Small intestine (tissue), 7 donors: Measurements from ENCODE around the gene KIF2C. TPM values are rescaled to one million over a fixed set of nuclear protein-coding genes. Genes with fewer than 3 reads are reported as not detected.
"Not testable (repeated sequence)": the region's sequence is repeated elsewhere in the genome, so short reads cannot be mapped to it uniquely, and the experiment has no call there.

Experiments used
- DNase-seq, 2 donors: peaks; one replicate each; pipeline versions ENCODE4 v3.0.0 to v3.0.0-alpha.2; 2013
- FAIRE-seq: peaks from 2 replicates; lab custom pipeline; 2012; peaks lifted over from hg19 to GRCh38; lab: Jason Lieb, UNC
- H3K27ac ChIP-seq, 3 donors: one replicate each; pipeline ENCODE4 v1.5.1; 2013; ENCODE audit warnings: low read length in 2 of 3, mild to moderate bottlenecking in 2 of 3, control low read depth in 1 of 3, inconsistent platforms in 1 of 3, low read depth in 1 of 3, moderate library complexity in 1 of 3
- H3K27me3 ChIP-seq, 3 donors: one replicate each; pipeline ENCODE4 v1.6.1; 2013; ENCODE audit warnings: low read length in 3 of 3, inconsistent platforms in 1 of 3; ENCODE audit not compliant: control insufficient read depth in 3 of 3, insufficient read depth in 3 of 3
- H3K36me3 ChIP-seq, 3 donors: one replicate each; pipeline ENCODE4 v1.6.1; 2013; ENCODE audit warnings: low read length in 3 of 3, inconsistent platforms in 1 of 3, low read depth in 1 of 3, mild to moderate bottlenecking in 1 of 3, moderate library complexity in 1 of 3; ENCODE audit not compliant: control insufficient read depth in 3 of 3, insufficient read depth in 2 of 3
- H3K4me1 ChIP-seq, 3 donors: one replicate each; pipeline ENCODE4 v1.6.1; 2013; ENCODE audit warnings: low read length in 2 of 3, inconsistent platforms in 1 of 3, low read depth in 1 of 3, mild to moderate bottlenecking in 1 of 3, moderate library complexity in 1 of 3; ENCODE audit not compliant: control insufficient read depth in 3 of 3, insufficient read depth in 2 of 3
- H3K4me3 ChIP-seq, 3 donors: one replicate each; pipeline ENCODE4 v1.5.1; 2013; ENCODE audit warnings: low read length in 3 of 3, control low read depth in 1 of 3, inconsistent platforms in 1 of 3, low read depth in 1 of 3, mild to moderate bottlenecking in 1 of 3, moderate library complexity in 1 of 3
- H3K9me3 ChIP-seq, 2 donors: one replicate each; pipeline ENCODE4 v1.6.1; 2013; ENCODE audit warnings: low read depth in 1 of 2, low read length in 1 of 2; ENCODE audit not compliant: control insufficient read depth in 2 of 2, insufficient read depth in 1 of 2
- WGBS, 3 donors: extraction: QIAGEN DNeasy Blood & Tissue Kit; methylation state at CpG; one replicate each; pipeline ENCODE4 v1.1.7; 2013; 5-methylcytosine and 5-hydroxymethylcytosine counted together
- polyA plus RNA-seq, 4 donors: library from polyadenylated mRNA; stranded (reverse) in 3 of 4; unstranded in 1 of 4; fragments of 200-250 nt in 3 of 4; fragments of 120-200 nt in 1 of 4; gene quantifications; one replicate each; pipeline versions ENCODE4 v1.2.1 to v1.2.3, GENCODE V29; 2013
- donor health status: healthy with polysubstance abuse.
- donor health status: control.
- donor health status: control.
- donor health status: Bipolar disorder and iron deficiency.
- donor health status: healthy.

Gene KIF2C
- polyA plus RNA-seq, 4 donors: 1.1 to 17.7 (median 6.5) TPM

DNA sequence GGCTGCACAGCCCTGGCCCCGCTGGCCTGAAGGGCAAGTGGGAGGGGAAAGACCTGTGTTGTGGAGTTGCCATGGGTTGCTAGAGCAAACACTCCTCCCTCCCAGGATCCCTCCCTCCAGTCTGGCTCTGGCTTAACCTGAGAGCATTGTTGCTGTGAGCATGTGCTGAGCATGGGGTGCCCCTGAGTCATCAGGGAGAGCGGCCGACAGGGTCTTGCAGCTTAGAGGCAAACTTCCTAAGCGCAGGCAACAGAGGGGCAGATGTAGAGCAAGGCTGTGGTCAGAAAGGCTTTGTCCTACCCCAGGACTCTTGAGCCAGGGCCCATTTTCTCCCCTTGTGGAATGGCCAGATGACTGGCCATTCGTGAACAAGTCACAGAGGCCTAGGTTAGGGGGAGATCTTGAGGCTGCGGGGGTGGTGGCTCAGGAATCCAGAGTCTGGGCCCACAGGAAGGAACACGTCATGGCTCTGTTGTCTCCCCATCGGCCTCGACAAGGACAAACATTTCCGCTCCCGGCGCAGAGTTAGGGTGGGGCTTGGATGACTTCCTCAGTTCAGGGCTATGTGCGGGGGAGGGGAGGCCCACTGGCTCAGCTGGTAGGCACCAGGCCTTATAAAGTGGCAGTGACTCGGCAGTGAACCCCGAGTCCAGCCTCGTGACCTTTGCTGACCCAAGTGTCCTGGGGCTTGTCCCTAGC is 67.9 kb downstream of the KIF2C start:
- peak; percentile 96 to 97 for DNase-seq
- H3K9me3 ChIP-seq: no peaks in the 10 kb centered on the region
- peak overlapping the region; percentile 88 to 99 (median 98) for H3K27ac ChIP-seq
- 2 to 4% (median 4%) methylated on average over 16 of the region's 16 CpGs for WGBS, 3 donors
- H3K4me3 ChIP-seq: no peak overlapping the region
- H3K27me3 ChIP-seq: no peaks in the 10 kb centered on the region
- no peak for FAIRE-seq
- H3K36me3 ChIP-seq: peaks cover 2 to 70% (median 8%) of the 10 kb centered on the region in 3 donors
- H3K4me1 ChIP-seq: peaks cover 25 to 56% (median 28%) of the 10 kb centered on the region in 3 donors

DNA sequence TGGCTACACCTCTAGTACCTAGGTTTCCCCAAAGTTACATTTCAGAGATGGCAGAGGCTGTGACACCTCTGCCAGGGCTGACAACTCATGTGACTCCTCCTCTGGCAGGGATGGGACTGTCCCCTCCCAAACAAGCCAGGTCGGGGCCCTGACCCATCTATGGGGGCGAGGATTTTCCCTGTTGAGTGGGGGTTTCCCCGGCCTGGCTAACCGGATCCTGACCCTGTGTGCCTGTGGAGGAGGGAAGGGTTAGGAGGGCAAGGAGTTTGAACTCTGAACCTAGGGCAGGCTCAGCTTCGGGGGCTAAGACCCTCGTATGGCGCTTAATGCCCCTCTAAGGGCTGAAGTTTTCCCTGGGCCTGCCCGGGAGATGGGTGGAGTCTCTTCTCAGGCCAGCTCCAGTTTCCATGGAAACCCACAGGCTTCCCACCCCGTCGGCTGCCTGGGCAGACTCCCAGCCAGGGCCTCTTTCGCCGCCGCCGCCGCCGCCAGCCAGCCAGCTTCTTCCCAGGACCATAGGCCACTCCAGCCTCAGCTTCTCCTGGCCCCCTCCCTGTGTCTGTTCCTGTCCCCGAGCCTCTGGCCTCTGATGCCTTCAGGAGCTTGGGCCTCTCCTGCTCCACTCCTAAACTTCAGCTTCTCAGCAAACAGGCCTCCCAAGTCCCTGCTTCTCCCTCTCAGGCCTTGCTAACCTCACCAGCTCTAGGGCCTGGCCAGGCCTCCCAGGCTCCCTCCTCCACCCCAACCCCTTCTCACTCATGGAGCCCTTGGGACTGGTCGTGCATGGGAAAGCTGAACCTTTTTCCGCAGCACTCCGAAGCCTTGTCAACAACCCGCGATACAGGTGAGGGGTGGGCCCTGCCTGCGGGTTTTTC is 68.7 kb downstream of the KIF2C start, which contains the start of gene BTBD19:
TSS of gene BTBD19 (plus strand) at position 461 of the 875 bp plus-strand sequence. CDS start at position 759, 298 bp downstream.
- no peaks in the 10 kb centered on the region for H3K27me3 ChIP-seq
- peak within 1 kb of the TSS; percentile 88 to 99 (median 98) for H3K27ac ChIP-seq
- H3K9me3 ChIP-seq: no peaks in the 10 kb centered on the region
- peak within 1 kb of the TSS in 1 of 3 donors; percentile 24 for H3K4me3 ChIP-seq
- H3K36me3 ChIP-seq: peaks cover 0 to 62% (median 6%) of the 10 kb centered on the region in 3 donors
- FAIRE-seq (no peak), DNase-seq (peak in 1 of 2 donors; percentile 86)
- 34 to 48% (median 44%) methylated on average over 23 of the region's 23 CpGs for WGBS, 3 donors
- peaks cover 25 to 60% (median 28%) of the 10 kb centered on the region in 3 donors for H3K4me1 ChIP-seq

DNA sequence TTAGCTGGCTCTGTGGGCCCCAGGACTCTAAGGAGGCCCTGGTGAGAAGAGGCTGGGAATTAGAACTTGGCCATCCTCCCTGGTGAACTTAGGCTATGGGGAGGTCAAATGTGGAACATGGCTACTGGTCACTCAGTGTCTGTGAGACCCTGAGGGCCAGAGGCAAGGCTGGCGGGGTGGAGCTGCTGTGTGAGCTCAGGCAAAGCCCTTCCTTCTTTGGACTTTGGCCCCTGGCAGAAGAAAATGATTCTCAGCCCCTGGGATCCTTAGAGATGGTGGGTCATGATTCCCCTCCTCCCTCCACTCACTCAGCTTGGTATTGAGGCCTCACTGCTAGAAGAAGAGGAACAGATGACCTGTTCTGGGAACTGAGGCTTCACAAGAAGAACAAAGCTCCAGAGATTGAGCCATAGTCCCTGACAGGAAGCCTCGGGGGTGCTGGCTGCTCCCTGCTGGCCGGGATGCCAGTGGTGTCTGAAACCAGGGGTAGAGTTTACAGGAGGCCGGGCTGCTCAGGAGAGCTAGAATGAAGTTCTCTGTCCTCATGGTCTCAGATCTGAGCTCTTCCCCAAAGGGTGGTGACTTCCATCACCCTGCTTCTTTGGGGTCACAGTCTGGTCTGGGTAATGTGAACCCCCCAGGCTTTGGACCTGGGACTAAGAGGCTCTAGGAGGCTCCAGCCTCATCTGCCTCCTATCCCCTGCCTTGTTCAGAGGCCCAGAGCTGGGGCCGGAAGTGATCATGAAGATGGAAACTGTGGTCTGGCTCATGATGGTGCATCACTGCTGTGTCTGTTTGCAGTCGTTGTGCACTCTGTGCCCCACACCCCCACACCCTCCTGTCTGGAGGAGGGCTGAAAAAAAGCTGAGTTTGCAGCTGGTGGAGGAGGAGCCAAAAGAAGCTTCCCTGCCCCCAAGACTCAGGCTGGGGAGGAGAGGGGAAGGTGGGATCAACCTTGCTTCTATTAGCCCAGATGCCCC is 69.6 kb downstream of the KIF2C start:
- peak overlapping the region in 1 of 3 donors; percentile 24 for H3K4me3 ChIP-seq
- H3K4me1 ChIP-seq: peaks cover 25 to 57% (median 28%) of the 10 kb centered on the region in 3 donors
- H3K9me3 ChIP-seq: no peaks in the 10 kb centered on the region
- no peaks in the 10 kb centered on the region for H3K27me3 ChIP-seq
- 15 to 18% (median 17%) methylated on average over 6 of the region's 6 CpGs for WGBS, 3 donors
- peak overlapping the region; percentile 88 to 99 (median 98) for H3K27ac ChIP-seq
- FAIRE-seq: no peak
- peak; percentile 82 to 91 for DNase-seq
- H3K36me3 ChIP-seq: peaks cover 0 to 53% (median 3%) of the 10 kb centered on the region in 3 donors

DNA sequence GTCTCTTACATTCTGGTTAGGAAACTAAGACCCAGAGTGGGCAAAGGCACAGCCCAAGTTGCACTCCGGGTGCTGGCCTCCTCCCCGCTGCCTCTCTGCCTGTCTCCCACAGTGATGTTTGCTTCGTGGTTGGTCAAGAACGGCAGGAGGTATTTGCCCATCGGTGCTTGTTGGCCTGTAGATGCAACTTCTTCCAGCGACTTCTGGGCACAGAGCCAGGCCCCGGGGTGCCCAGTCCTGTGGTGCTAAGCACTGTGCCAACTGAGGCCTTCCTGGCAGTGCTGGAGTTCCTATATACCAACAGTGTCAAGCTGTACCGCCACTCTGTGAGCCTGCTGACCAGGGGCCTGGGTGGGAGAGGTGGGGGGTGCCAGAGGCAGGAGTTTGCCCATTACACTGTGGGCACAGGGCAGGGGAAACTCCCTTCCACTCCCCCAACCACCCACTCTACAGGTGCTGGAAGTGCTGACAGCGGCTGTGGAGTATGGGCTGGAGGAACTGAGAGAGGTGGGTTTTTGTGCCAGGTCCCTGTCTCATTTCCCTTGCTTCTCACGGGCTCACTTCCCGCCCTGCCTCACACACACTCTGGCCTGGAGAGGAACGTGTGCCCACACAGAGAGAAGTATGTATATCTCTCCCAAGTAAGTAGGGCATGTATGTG is 70.6 kb downstream of the KIF2C start:
- H3K36me3 ChIP-seq: peaks cover 0 to 48% (median 3%) of the 10 kb centered on the region in 3 donors
- no peak for FAIRE-seq
- no peak for DNase-seq
- H3K4me3 ChIP-seq: no peak overlapping the region
- H3K4me1 ChIP-seq: peaks cover 25 to 66% (median 28%) of the 10 kb centered on the region in 3 donors
- 52 to 67% (median 54%) methylated on average over 12 of the region's 12 CpGs for WGBS, 3 donors
- H3K27ac ChIP-seq: peak overlapping the region; percentile 88 to 99 (median 98)
- no peaks in the 10 kb centered on the region for H3K9me3 ChIP-seq
- no peaks in the 10 kb centered on the region for H3K27me3 ChIP-seq

DNA sequence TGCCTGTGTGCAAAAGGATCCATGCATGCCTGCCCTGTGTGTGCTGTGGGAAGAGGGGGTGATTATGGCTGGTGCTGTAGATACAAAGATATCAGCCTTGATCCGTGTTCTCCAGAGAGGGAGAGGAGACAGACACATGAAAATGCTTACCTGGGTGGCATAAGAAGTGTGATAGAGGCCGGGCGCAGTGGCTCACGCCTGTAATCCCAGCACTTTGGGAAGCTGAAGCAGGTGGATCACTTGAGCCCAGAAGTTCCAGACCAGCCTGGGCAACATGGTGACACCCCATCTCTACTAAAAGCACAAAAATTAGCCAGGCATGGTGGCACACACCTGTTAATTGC is 71.1 kb downstream of the KIF2C start:
- not testable (repeated sequence) for H3K4me3 ChIP-seq, H3K27me3 ChIP-seq, DNase-seq, H3K9me3 ChIP-seq, FAIRE-seq
- Histone ChIP-seq H3K27ac (peak overlapping the region in 2 of 3 donors; percentile 98 to 99), H3K36me3 (peaks cover 0 to 47% (median 0%) of the 10 kb centered on the region in 3 donors), H3K4me1 (peaks cover 25 to 66% (median 28%) of the 10 kb centered on the region in 3 donors)
- WGBS, 3 donors: 88 to 94% (median 93%) methylated on average over 4 of the region's 4 CpGs

DNA sequence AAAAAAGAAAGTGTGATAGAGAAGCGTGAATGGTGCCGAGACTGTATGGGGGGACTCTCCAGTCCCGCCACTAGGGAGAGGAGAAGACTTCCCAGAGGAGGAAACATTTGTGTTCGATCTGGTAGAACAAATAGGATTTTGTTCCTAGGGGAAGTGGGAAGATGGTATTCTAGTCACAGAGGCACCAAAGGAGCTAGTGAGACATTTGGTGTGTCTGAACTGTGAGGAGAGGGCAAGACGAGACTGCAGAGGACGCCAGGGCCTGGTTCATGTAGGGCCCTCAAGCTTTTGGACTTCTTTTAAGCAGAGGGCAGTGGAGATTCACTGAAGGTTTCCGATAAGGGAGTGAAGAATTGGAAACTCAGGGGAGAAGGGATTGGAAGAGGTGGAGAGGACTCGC is 71.6 kb downstream of the KIF2C start:
- peak overlapping the region in 1 of 3 donors; percentile 59 for H3K27ac ChIP-seq
- H3K4me1 ChIP-seq: peaks cover 25 to 66% (median 27%) of the 10 kb centered on the region in 3 donors
- FAIRE-seq: no peak
- WGBS, 3 donors: 83 to 91% (median 85%) methylated on average over 8 of the region's 8 CpGs
- H3K36me3 ChIP-seq: peaks cover 0 to 45% (median 0%) of the 10 kb centered on the region in 3 donors
- DNase-seq: peak in 1 of 2 donors; percentile 11
- no peaks in the 10 kb centered on the region for H3K9me3 ChIP-seq
- no peak overlapping the region for H3K4me3 ChIP-seq
- no peaks in the 10 kb centered on the region for H3K27me3 ChIP-seq

DNA sequence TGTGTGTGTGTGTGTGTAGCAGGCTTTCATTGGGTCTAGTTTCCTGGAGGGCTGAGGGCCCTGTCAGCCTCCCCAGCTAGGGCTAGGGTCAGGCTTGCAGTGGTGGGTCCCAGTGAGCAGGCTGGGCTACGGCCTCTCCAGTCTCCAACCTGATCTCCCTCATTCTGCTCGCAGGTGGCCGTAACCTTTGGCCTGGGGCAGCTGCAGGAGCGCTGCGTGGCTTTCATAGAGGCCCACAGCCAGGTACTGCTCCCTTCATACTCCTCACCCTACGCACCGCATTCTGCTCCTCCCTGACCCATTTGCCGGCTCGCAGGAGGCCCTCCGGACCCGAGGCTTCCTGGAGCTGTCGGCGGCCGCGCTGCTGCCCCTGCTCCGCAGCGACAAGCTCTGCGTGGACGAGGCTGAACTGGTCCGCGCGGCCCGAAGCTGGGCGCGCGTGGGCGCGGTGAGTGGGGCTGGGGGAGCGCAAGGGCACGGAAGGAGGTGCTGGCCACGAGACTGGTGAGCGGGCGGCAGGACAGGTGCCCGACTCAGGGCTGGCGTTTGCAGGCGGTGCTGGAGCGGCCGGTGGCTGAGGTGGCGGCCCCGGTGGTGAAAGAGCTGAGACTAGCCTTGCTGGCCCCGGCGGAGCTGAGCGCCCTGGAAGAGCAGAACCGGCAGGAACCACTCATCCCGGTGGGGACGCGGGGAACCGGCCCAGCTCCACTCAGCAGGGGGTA is 73.3 kb downstream of the KIF2C start:
- no peaks in the 10 kb centered on the region for H3K9me3 ChIP-seq
- peaks cover 15 to 49% (median 24%) of the 10 kb centered on the region in 3 donors for H3K4me1 ChIP-seq
- peak overlapping the region; percentile 42 to 87 (median 87) for H3K27ac ChIP-seq
- FAIRE-seq: no peak
- peak in 1 of 2 donors; percentile 56 for DNase-seq
- no peaks in the 10 kb centered on the region for H3K27me3 ChIP-seq
- H3K36me3 ChIP-seq: peaks cover 0 to 31% (median 0%) of the 10 kb centered on the region in 3 donors
- H3K4me3 ChIP-seq: peak overlapping the region in 2 of 3 donors; percentile 57 to 66
- 33 to 54% (median 38%) methylated on average over 47 to 48 of the region's 48 CpGs for WGBS, 3 donors
